ENCODE results near the gene MAMDC4. TPM values are rescaled to one million over a fixed set of nuclear protein-coding genes. Genes with fewer than 3 reads are reported as not detected.

The MAMDC4 gene
- total RNA-seq, 1 experiment from 2014 or later, result 17.3 TPM

- Histone ChIP-seq H3K36me3 (ENCODE audit: control insufficient read depth in 1 of 2, insufficient read depth in 2 of 2, low read length in 2 of 2) (peaks cover 0 to 14% of the 10 kb centered on the region in 2 experiments; a peak in 1 of 4 replicates), H3K4me1 (ENCODE audit: control insufficient read depth in 1 of 2, insufficient read depth in 2 of 2, low read length in 2 of 2) (peaks cover 5 to 19% of the 10 kb centered on the region in 2 experiments; a peak in 3 of 4 replicates), H2AFZ (ENCODE audit: low read depth, low read length, poor library complexity, severe bottlenecking) (no peak overlapping the region), H3K9ac (ENCODE audit: low read length) (peak overlapping the region; percentile 96), H3K27me3 (ENCODE audit: insufficient read depth, low read length) (no peaks in the 10 kb centered on the region), H3K79me2 (ENCODE audit: insufficient read depth, low read length) (peaks cover 16% of the 10 kb centered on the region; the same call in 1 of the 2 replicates), H3K27ac (ENCODE audit: low read depth, low read length) (peak overlapping the region; percentile 88), H3K9me3 (ENCODE audit: control insufficient read depth in 1 of 2, insufficient read depth in 1 of 2, low read depth in 1 of 2, low read length in 2 of 2) (no peaks in the 10 kb centered on the region), H3K4me3 (replicated peaks in 1 of 2; ENCODE audit: low read depth in 1 of 2, low read length in 2 of 2) (peak overlapping the region; percentile 85 to 99), H3K9me2 (ENCODE audit: insufficient read depth) (no peaks in the 10 kb centered on the region), H3K4me2 (ENCODE audit: low read length) (peak overlapping the region; percentile 98), H4K20me1 (ENCODE audit: insufficient read depth) (no peaks in the 10 kb centered on the region)
- RAD21 ChIA-PET (ENCODE audit: low non-redundant PET in 1 of 2, low total read pairs in 2 of 2, uncharacterized antibody in 2 of 2, unreplicated experiment in 2 of 2), result no interaction called here
- CTCF ChIA-PET, result interaction anchor here (1.4 to 2.2 kb wide), 3 partner anchors 38 to 187 kb away, joined by 3 to 9 read pairs (median 4); partner anchors contain the start of gene TRAF2
- TSS peak; percentile 80 for BruUV-seq (replicated peaks)
- POLR2A ChIA-PET, result no interaction called here
- intact Hi-C loops (cut with micrococcal nuclease), result loop anchor here (2.0 to 10.0 kb wide), 3 partner anchors 58 to 179 kb away; partner anchors contain the start of genes ABCA2, C8G, FBXW5 and TMEM141
- ATAC-seq (peak; percentile 27), DNase-seq (ENCODE audit: low read depth, low spot score) (no peak)
- TF ChIP-seq ZFX (IDR thresholded peaks at IDR 0.05) (0 out of 2 replicates have a peak, but pooled peaks have one; percentile 48), JUND (IDR thresholded peaks at IDR 0.05) (no peak)
Measured at GRCh38 chr9:136848393-136849037, 3.6 kb upstream of the MAMDC4 start.

DNA sequence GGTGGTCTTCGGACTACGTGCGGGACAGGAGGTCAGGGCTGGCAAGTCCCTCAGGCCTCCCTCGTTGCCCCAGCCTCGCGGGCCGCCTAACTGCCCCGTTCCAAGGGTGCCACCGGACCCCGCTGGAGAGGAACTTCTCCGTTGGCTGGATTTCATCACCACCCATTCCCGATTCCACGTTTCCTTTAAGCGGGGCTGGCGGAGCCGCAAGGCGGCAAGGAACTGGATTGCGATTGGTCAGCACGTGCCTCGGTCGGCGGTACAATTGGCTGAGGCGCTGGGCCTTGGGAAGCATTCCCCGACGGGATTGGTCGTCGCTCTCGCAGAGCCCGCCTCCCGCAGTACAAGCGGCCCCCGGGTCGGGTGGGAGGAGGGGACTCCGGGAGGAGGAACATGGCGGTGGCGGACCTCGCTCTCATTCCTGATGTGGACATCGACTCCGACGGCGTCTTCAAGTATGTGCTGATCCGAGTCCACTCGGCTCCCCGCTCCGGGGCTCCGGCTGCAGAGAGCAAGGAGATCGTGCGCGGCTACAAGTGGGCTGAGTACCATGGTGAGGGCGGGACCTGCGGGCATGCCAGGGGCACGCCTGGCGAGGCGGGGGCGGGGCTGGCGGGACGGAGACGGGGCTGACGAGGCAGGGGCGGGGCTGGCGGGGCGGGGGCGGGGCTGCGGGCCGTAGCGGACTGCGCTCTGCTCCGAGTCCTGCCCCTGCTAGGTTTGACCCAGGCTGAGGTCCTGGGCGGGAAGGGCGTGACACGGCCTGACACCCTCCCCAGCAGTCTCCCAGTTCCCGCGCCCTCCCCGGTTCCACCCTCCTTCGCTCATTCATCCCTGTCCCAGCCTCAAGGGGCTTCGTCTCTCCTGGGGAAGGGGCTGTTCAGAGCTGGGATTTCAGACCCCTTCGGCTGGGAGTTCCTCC lies 2.8 kb upstream of the MAMDC4 start, which contains the start of gene PHPT1:
Gene PHPT1 (plus strand): TSS at position 372 of the 922 bp plus-strand sequence. CDS start 22 bp downstream, at position 394.
- Histone ChIP-seq H3K9ac (ENCODE audit: low read length) (peak within 1 kb of the TSS; percentile 96), H3K36me3 (ENCODE audit: control insufficient read depth in 1 of 2, insufficient read depth in 2 of 2, low read length in 2 of 2) (peaks cover 0 to 14% of the 10 kb centered on the region in 2 experiments; a peak in 1 of 4 replicates), H3K4me1 (ENCODE audit: control insufficient read depth in 1 of 2, insufficient read depth in 2 of 2, low read length in 2 of 2) (peaks cover 4 to 17% of the 10 kb centered on the region in 2 experiments; a peak in 2 of 4 replicates), H3K4me3 (replicated peaks in 1 of 2; ENCODE audit: low read depth in 1 of 2, low read length in 2 of 2) (peak within 1 kb of the TSS; percentile 85 to 99), H3K27me3 (ENCODE audit: insufficient read depth, low read length) (no peaks in the 10 kb centered on the region), H3K9me2 (ENCODE audit: insufficient read depth) (no peaks in the 10 kb centered on the region), H2AFZ (ENCODE audit: low read depth, low read length, poor library complexity, severe bottlenecking) (no peak within 1 kb of the TSS), H3K4me2 (ENCODE audit: low read length) (peak within 1 kb of the TSS; percentile 98), H3K9me3 (ENCODE audit: control insufficient read depth in 1 of 2, insufficient read depth in 1 of 2, low read depth in 1 of 2, low read length in 2 of 2) (no peaks in the 10 kb centered on the region), H4K20me1 (ENCODE audit: insufficient read depth) (no peaks in the 10 kb centered on the region), H3K27ac (ENCODE audit: low read depth, low read length) (peak within 1 kb of the TSS; percentile 88), H3K79me2 (ENCODE audit: insufficient read depth, low read length) (peaks cover 16% of the 10 kb centered on the region; the same call in 1 of the 2 replicates)
- ATAC-seq (peak; percentile 76), DNase-seq (ENCODE audit: low read depth, low spot score) (peak; percentile 98)
- ChIA-PET POLR2A (no interaction called here), RAD21 (ENCODE audit: low non-redundant PET in 1 of 2, low total read pairs in 2 of 2, uncharacterized antibody in 2 of 2, unreplicated experiment in 2 of 2) (no interaction called here), CTCF (interaction anchor here (2.2 kb wide), 1 partner anchor 180 kb away, joined by 9 read pairs; no protein-coding TSS in a partner anchor)
- BruUV-seq (replicated peaks), result no TSS peak
- intact Hi-C loops (cut with micrococcal nuclease), result loop anchor here (2.0 to 10.0 kb wide), 3 partner anchors 58 to 178 kb away; partner anchors contain the start of genes ABCA2, C8G, FBXW5 and TMEM141
- TF ChIP-seq ZBTB33 (IDR thresholded peaks at IDR 0.05; ENCODE audit: extremely low read depth, insufficient replicate concordance, low read length), result peak; percentile 11
- TF ChIP-seq POLR2AphosphoS5 (IDR thresholded peaks at IDR 0.05; ENCODE audit: low read depth, low read length), result peak; percentile 82
- TF ChIP-seq POLR2A (IDR thresholded peaks at IDR 0.05; ENCODE audit: borderline replicate concordance, extremely low read depth, insufficient read depth, insufficient read length), result peak; percentile 76
- peak; percentile 77 for TF ChIP-seq YY1 (IDR thresholded peaks at IDR 0.05; ENCODE audit: extremely low read depth, insufficient replicate concordance, low read depth, low read length)
- peak; percentile 67 for TF ChIP-seq TCF7L2 (IDR thresholded peaks at IDR 0.05; ENCODE audit: borderline replicate concordance, extremely low read depth, insufficient read depth, insufficient read length)
- no peak for TF ChIP-seq JUND (IDR thresholded peaks at IDR 0.05)
- TF ChIP-seq FOSL1 (IDR thresholded peaks at IDR 0.05; ENCODE audit: low read depth), result no peak
